CD4-positive, alpha-beta T cell treated with Interleukin-21 for 1 hour (primary cell): Measurements from ENCODE around the gene TMEM45B.
A peak's percentile ranks its signal among the peaks of the same experiment; 100 is the strongest.
"Not testable (repeated sequence)": the region's sequence is repeated elsewhere in the genome, so short reads cannot be mapped to it uniquely, and the experiment has no call there.

ENCODE experiments used
- DNase-seq: peaks from one replicate; pipeline ENCODE4 v3.0.0-alpha.2; 2020

Gene TMEM45B

GRCh38 chr11:129813231-129813791 lies 2.3 kb upstream of the TMEM45B start:
- no peak for DNase-seq

- peak; percentile 82 for DNase-seq
These were observed 1.2 kb upstream of the TMEM45B start for GRCh38 chr11:129814244-129815014.

DNA sequence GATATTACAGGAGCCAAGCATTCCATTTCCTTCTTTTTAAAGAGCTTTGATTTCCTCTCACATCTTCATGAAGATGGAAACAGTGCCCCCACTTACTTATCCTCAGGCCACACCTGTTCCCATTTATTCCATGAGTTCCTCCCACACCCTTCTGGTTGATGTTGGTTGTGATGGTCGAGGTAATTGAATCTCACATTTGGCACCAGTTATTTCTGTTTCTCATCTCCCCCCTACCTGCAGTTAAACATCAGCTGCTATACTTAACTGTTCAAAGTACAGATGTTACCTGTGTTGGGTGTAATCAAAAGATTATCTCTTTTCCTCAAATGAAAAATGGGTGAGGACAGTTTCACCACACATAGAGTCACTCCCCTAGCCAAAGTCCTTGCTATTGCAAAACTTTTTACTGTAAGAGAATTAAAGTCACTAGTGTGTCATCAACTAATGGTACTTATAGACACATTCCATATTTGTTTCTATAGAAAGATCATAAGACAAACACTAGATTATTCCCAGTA lies 1.9 kb downstream of the TMEM45B start:
- no peak for DNase-seq

DNA sequence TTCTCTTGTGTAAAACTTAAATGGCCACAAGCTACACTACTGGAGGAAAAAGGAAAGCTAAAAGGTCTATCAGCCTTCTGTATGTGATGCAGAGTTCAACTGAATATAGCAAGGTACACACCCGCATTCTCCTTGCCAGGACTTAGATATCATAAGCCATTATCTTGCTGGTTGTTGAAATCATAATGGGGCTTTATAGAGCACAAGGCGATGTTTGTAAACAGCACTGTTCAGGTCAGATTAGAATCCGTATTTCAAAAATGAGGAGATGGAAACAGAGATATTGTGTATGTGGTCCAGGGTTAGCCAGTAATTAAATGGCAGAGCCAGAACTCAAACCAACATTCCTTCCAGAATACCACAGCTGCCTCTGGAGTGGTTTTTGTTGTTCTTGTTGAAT lies 2.6 kb downstream of the TMEM45B start:
- DNase-seq, result not testable (repeated sequence)

- DNase-seq, result no peak
These were observed 3.6 kb downstream of the TMEM45B start for GRCh38 chr11:129819237-129819636.

DNA sequence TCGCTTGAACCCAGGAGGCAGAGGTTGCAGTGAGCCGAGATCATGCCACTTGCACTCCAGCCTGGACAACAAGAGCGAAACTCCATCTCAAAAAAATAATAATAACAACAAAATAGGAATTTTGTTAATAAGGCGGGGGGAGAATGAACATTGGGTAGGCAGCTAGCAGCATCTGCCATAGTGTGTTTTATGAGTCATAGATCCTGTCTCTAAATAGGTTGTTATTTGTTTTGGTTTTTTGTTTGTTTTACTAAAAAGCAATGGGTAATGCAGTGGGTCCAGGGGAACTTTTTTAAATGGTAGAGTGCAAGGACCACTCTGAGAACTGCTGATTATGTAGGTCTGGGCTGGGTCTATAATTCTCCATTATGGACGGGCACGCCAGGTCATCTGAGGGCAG lies 4.6 kb downstream of the TMEM45B start:
- DNase-seq, result not testable (repeated sequence)

DNA sequence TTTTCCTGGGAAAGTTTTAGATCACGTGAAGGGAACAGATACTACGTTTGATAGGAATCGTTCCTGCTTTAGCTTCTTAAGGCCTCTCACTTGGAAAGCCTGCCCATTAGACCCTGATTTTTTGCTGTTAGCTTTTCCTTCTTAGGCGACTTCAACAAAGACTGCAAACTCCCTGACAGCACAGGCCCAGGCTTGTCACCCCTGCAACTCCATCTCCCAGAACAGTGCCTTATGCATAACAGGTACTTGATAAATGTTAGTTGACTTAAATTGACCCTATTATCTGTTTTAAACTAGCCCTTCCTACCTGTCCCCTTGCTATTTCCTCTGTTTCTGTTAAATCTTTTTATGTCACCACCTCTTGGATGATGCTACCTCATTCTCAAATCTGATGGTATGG lies 7.6 kb downstream of the TMEM45B start:
- DNase-seq, result not testable (repeated sequence)

GRCh38 chr11:129823799-129824198 lies 8.2 kb downstream of the TMEM45B start:
- DNase-seq, result not testable (repeated sequence)

- DNase-seq, result no peak
These were observed 9.7 kb downstream of the TMEM45B start for GRCh38 chr11:129825380-129825779.

GRCh38 chr11:129828301-129828836 lies 12.7 kb downstream of the TMEM45B start:
- no peak for DNase-seq

DNA sequence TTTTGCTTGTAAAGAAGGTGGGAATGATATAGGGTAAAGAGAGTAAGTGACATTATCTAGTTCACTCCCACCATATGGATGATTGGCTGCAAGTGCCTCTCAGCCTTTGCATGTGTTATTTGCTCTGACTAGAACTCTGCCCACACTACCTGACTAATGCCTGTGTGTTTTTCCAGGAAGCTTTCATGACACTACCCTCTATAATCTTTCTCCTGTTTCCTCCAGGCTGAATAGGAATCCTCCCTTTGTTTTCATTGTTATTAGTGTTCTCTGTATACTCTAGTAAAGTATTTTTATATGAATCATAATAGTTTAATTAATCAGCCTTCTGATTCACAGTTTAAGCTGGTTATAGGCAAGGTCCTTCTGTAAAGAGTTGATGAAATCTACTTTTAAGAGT lies 13.8 kb downstream of the TMEM45B start:
- not testable (repeated sequence) for DNase-seq

- DNase-seq, result not testable (repeated sequence)
These were observed 15.6 kb downstream of the TMEM45B start for GRCh38 chr11:129831227-129831626.

DNA sequence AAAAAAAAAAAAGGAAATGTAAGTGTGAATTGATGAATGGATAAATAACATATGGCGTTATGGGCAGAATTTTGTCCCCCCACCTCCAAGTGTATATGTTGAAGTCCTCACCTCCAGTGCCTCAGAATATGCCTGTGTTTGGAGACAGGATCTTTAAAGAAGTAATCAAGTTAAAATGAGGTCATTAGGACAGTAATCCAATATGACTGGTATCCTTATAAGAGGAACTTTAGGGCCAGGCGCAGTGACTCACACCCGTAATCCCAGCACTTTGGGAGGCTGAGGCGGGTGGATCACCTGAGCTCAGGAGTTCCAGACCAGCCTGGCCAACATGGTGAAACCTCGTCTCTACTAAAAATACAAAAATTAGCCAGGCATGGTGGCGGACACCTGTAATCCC lies 17.6 kb downstream of the TMEM45B start:
- DNase-seq, result not testable (repeated sequence)

DNA sequence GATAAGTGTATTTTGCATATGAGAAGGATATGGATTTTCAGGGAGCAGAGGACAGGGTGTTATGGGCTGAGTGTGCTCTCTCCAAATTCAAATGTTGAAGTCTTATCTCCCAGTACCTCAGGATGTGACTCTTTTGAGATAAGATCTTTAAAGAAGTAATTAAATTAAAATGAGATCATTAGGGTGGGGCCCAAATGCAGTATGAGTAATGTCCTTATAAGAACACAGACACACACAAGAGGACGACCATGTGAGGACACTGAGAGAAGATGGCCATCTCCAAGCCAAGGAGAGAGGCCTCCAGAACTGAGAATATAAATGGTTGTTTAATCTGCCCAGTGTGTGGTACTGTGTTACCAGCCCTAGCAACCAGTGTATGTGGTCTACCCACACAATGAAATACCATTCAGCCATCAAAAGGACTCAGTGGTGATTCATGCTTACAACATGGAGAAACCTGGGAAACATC lies 20.8 kb downstream of the TMEM45B start:
- DNase-seq, result not testable (repeated sequence)

- no peak for DNase-seq
These were observed 21.3 kb downstream of the TMEM45B start for GRCh38 chr11:129836979-129837378.

GRCh38 chr11:129840236-129840635 lies 24.6 kb downstream of the TMEM45B start:
- no peak for DNase-seq

GRCh38 chr11:129842138-129842537 lies 26.5 kb downstream of the TMEM45B start:
- no peak for DNase-seq

GRCh38 chr11:129846508-129847335 lies 31.1 kb downstream of the TMEM45B start:
- DNase-seq, result peak; percentile 26

GRCh38 chr11:129847361-129847760 lies 31.7 kb downstream of the TMEM45B start:
- DNase-seq, result not testable (repeated sequence)

DNA sequence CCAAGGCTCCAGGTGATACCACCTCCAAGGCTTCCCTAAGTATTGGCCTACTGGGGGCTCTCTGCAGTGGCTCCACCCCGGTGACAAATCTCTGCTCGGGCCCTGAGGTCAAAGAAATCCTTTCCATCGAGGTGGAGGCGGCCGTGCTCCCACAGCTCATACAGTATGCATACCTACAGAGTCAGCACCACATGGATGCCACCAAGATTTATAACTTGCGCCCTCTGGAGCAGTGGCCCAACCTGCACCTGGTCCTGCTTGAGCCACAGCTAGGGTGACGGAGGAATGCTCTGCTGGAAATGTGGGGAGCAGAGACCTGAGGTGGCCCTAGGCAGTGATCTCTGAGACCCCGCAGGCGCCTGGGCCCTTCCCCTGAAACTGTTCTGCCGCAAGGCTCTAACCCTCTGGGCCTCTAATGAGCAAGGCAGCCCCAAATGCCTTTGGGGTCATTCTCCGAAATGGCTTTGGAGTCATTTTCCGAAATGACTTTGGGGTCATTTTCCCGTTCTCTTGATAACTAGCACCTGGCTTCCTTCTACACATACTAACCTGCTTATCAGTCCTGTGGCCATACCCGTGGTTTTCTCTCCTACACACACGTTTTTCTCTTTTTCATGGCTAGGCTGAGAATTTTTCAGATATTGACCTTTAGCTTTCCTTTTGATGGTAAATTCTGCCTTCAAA lies 33.9 kb downstream of the TMEM45B start:
- no peak for DNase-seq

DNA sequence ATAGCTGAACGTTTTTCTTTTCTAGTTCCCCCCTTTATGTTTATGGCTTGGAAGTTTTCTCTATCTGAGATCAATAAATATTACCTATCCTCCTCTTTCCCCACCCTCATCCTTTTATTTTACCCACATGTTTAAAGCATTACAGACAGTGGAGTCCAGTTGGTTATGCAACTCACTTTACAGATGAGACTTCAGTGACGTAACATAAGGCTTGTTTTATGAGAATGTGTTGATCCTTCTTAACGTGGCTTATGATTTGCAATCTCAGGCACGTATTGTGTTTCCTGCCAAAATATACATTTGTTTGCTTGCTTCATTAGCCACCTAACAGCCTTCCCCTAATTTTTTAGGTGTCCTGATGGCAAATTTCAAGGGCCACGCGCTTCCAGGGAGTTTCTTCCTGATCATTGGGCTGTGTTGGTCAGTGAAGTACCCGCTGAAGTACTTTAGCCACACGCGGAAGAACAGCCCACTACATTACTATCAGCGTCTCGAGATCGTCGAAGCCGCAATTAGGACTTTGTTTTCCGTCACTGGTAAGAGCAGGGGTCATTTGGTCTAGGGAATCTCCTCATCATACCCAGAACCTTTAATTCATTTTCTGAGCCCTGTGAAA lies 36.6 kb downstream of the TMEM45B start:
- no peak for DNase-seq
